OCI-LY3 (cell line): ENCODE measurements around the gene SLC5A6.

Experiments
- EZH2phosphoT487 ChIP-seq: fragments of 200-600 bp; shearing (Covaris generic); IDR thresholded peaks from 2 replicates; pipeline ENCODE4 v1.6.1; 2018; ENCODE audit warnings: antibody characterized with exemption, mixed run types, low read depth
- TF ChIP-seq, protein P1 (sequence below): fragments of 200-600, 300-600 bp; sonication (generic); IDR thresholded peaks from 2 replicates; pipeline ENCODE4 v1.5.1; 2014; ENCODE audit warnings: antibody characterized with exemption, low read length, low read depth

GRCh38 chr2:27250652-27251379 is 38.7 kb upstream of the SLC5A6 start:
- TF ChIP-seq, protein P1, sequence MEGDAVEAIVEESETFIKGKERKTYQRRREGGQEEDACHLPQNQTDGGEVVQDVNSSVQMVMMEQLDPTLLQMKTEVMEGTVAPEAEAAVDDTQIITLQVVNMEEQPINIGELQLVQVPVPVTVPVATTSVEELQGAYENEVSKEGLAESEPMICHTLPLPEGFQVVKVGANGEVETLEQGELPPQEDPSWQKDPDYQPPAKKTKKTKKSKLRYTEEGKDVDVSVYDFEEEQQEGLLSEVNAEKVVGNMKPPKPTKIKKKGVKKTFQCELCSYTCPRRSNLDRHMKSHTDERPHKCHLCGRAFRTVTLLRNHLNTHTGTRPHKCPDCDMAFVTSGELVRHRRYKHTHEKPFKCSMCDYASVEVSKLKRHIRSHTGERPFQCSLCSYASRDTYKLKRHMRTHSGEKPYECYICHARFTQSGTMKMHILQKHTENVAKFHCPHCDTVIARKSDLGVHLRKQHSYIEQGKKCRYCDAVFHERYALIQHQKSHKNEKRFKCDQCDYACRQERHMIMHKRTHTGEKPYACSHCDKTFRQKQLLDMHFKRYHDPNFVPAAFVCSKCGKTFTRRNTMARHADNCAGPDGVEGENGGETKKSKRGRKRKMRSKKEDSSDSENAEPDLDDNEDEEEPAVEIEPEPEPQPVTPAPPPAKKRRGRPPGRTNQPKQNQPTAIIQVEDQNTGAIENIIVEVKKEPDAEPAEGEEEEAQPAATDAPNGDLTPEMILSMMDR: no peak
- TF ChIP-seq EZH2phosphoT487: no peak
